Neural progenitor cell (in vitro differentiated cells): Measurements from ENCODE around the gene CCDC142. TPM values are rescaled to one million over a fixed set of nuclear protein-coding genes. Genes with fewer than 3 reads are reported as not detected.
"Not testable (repeated sequence)": the region's sequence is repeated elsewhere in the genome, so short reads cannot be mapped to it uniquely, and the experiment has no call there.

Experiments
- DNase-seq: peaks from one replicate; pipeline ENCODE4 v3.0.0-alpha.2; 2016; ENCODE audit warnings: low spot score
- H2AFZ ChIP-seq: fragments of 200-600 bp; sonication (generic); replicated peaks from 2 replicates; pipeline ENCODE4 v1.6.1; 2016; ENCODE audit warnings: antibody characterized with exemption
- H3F3A ChIP-seq: fragments of 200-600 bp; sonication (generic); 2 replicates; pipeline ENCODE4 v1.6.1; 2016; ENCODE audit warnings: antibody characterized with exemption, low read depth
- H3K27ac ChIP-seq: fragments of 200-600 bp; sonication (generic); 2 replicates; pipeline ENCODE4 v1.5.1; 2016; ENCODE audit warnings: mild to moderate bottlenecking
- H3K27me3 ChIP-seq: fragments of 200-600 bp; sonication (generic); 2 replicates; pipeline ENCODE4 v1.6.1; 2016; ENCODE audit warnings: mild to moderate bottlenecking, moderate library complexity
- H3K36me3 ChIP-seq: fragments of 200-600 bp; sonication (generic); 2 replicates; pipeline ENCODE4 v1.5.1; 2016
- H3K4me1 ChIP-seq: fragments of 200-600 bp; sonication (generic); 2 replicates; pipeline ENCODE4 v1.6.1; 2016; ENCODE audit warnings: mixed run types
- H3K4me2 ChIP-seq: fragments of 200-600 bp; sonication (generic); 2 replicates; pipeline ENCODE4 v1.6.1; 2016
- H3K4me3 ChIP-seq: fragments of 200-600 bp; sonication (generic); 2 replicates; pipeline ENCODE4 v1.5.1; 2016
- H3K79me2 ChIP-seq: fragments of 200-600 bp; sonication (generic); 2 replicates; pipeline ENCODE4 v1.6.1; 2016; ENCODE audit warnings: low read depth
- H3K9ac ChIP-seq: fragments of 200-600 bp; sonication (generic); 2 replicates; pipeline ENCODE4 v1.6.1; 2016
- H3K9me3 ChIP-seq: fragments of 200-600 bp; sonication (generic); 2 replicates; pipeline ENCODE4 v1.5.1; 2016; ENCODE audit warnings: low read depth
- H4K20me1 ChIP-seq: fragments of 200-600 bp; sonication (generic); 2 replicates; pipeline ENCODE4 v1.6.1; 2016; ENCODE audit warnings: low read depth
- H3K27ac Mint-ChIP-seq: 3 replicates; pipeline ENCODE4 v1.8.0; 2021; ENCODE audit warnings: mixed read lengths
- H3K27me3 Mint-ChIP-seq: 2 replicates; pipeline ENCODE4 v1.8.0; 2022; ENCODE audit warnings: low read depth, mild to moderate bottlenecking, inconsistent platforms, moderate library complexity, mixed read lengths; ENCODE audit not compliant: insufficient read depth
- H3K36me3 Mint-ChIP-seq: 3 replicates; pipeline ENCODE4 v1.8.0; 2021; ENCODE audit warnings: mixed read lengths
- H3K4me1 Mint-ChIP-seq: 3 replicates; pipeline ENCODE4 v1.8.0; 2021; ENCODE audit warnings: mixed read lengths
- H3K4me3 Mint-ChIP-seq: 3 replicates; pipeline ENCODE4 v1.8.0; 2021; ENCODE audit warnings: mild to moderate bottlenecking, moderate library complexity, mixed read lengths
- H3K9me3 Mint-ChIP-seq: 3 replicates; pipeline ENCODE4 v1.8.0; 2020; ENCODE audit warnings: mixed read lengths
- CTCF ChIP-seq: fragments of 200-600 bp; sonication (generic); IDR thresholded peaks from 2 replicates; pipeline ENCODE4 v1.5.1; 2017; ENCODE audit warnings: antibody characterized with exemption, mild to moderate bottlenecking
- EZH2 ChIP-seq: fragments of 200-600 bp; sonication (generic); IDR thresholded peaks from 2 replicates; pipeline ENCODE4 v1.6.1; 2017; ENCODE audit warnings: antibody characterized with exemption, mild to moderate bottlenecking, moderate library complexity
- EZH2phosphoT487 ChIP-seq: fragments of 200-600 bp; sonication (generic); IDR thresholded peaks from 2 replicates; pipeline ENCODE4 v1.6.1; 2017; ENCODE audit warnings: antibody characterized with exemption
- total RNA-seq: library from RNA; depleted of rRNA; stranded (reverse); fragments of >200 nt; gene quantifications from 2 replicates; pipeline ENCODE4 v1.2.3, GENCODE V29; 2015; ENCODE audit warnings: low replicate concordance

The CCDC142 gene
- total RNA-seq, 1 donor from 2014 or later: 12.0 TPM

DNA sequence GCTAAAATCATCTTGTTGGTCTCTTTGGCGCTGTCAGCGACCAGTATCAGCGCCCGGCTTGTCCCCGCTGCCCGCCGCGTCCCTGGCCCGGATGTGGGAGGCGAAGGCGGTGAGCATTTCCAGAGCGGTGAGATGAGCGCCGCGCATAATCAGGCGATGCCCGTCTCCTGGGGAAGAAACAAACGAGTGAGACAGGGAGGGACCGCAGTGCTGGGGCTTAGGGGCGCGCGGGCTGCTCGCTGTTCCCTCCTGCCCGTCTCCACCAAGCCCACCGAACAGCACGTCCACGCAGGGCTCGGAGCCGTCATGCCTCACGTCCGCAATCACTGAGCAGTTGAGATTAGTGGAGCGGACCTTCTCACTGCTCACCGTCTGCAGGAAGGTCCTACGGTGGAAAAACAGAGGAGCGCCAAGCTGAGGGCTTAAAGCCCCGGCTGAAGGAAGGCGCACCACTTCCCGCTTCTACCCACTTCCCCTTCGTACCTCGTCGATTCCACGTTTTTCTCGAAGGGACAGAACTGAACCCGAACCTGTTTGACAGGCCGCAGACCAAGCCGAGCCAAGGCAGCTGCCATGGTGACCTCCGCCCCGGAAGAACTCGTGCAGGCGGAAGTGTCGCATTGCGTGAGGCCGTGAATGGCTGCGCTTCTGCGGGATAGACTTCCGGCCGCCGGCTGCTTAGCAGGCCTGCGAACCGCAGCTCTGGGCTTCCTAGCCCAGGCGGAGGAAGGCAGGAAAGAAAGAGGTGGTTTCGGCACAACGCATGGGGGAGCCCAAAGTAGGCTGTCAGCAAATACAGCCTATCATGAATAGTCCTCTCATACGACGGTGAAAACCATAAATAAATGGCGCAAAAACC is 10.5 kb downstream of the CCDC142 start, which contains the start of gene MRPL53:
MRPL53 (minus strand) TSS at position 595 of the 859 bp plus-strand sequence; CDS start at position 575, 20 bp downstream.
- peaks cover 15% of the 10 kb centered on the region for H3K4me1 Mint-ChIP-seq
- H3K9me3 Mint-ChIP-seq: no peaks in the 10 kb centered on the region
- peaks cover 9% of the 10 kb centered on the region for H3K27me3 Mint-ChIP-seq
- TF ChIP-seq EZH2: no peak
- peak; percentile 26 for TF ChIP-seq EZH2phosphoT487
- peaks cover 13% of the 10 kb centered on the region for H3K36me3 Mint-ChIP-seq
- H3K27me3 ChIP-seq: no peaks in the 10 kb centered on the region
- H3K36me3 ChIP-seq: no peaks in the 10 kb centered on the region
- H3K4me3 ChIP-seq: peak within 1 kb of the TSS; percentile 63
- no peaks in the 10 kb centered on the region for H3K9me3 ChIP-seq
- peak within 1 kb of the TSS; percentile 98 for H3K27ac Mint-ChIP-seq
- H3K4me2 ChIP-seq: peak within 1 kb of the TSS; percentile 97
- H3K4me3 Mint-ChIP-seq: peak within 1 kb of the TSS; percentile 97
- H3K4me1 ChIP-seq: peaks cover 11% of the 10 kb centered on the region
- H4K20me1 ChIP-seq: no peaks in the 10 kb centered on the region
- peaks cover 4% of the 10 kb centered on the region for H3K79me2 ChIP-seq
- H3K27ac ChIP-seq: peak within 1 kb of the TSS; percentile 75
- DNase-seq: peak; percentile 96
- peak within 1 kb of the TSS; percentile 74 for H2AFZ ChIP-seq
- H3F3A ChIP-seq: peaks cover 30% of the 10 kb centered on the region
- peak within 1 kb of the TSS; percentile 19 for H3K9ac ChIP-seq

- Histone ChIP-seq H3K4me2 (peak overlapping the region; percentile 97), H3K4me1 (peaks cover 11% of the 10 kb centered on the region), H3K27ac (peak overlapping the region; percentile 75), H3K9me3 (no peaks in the 10 kb centered on the region), H3K9ac (peak overlapping the region; percentile 19), H2AFZ (no peak overlapping the region), H4K20me1 (no peaks in the 10 kb centered on the region), H3F3A (peaks cover 33% of the 10 kb centered on the region), H3K36me3 (no peaks in the 10 kb centered on the region), H3K27me3 (no peaks in the 10 kb centered on the region), H3K79me2 (peaks cover 4% of the 10 kb centered on the region), H3K4me3 (peak overlapping the region; percentile 63)
- H3K27ac Mint-ChIP-seq: peak overlapping the region; percentile 98
- H3K36me3 Mint-ChIP-seq: peaks cover 12% of the 10 kb centered on the region
- H3K4me1 Mint-ChIP-seq: peaks cover 15% of the 10 kb centered on the region
- TF ChIP-seq CTCF (no peak), EZH2phosphoT487 (no peak), EZH2 (no peak)
- peak overlapping the region; percentile 97 for H3K4me3 Mint-ChIP-seq
- H3K9me3 Mint-ChIP-seq: no peaks in the 10 kb centered on the region
- no peak for DNase-seq
- H3K27me3 Mint-ChIP-seq: peaks cover 9% of the 10 kb centered on the region
Observed at GRCh38 chr2:74471332-74472065, 11.3 kb downstream of the CCDC142 start.

DNA sequence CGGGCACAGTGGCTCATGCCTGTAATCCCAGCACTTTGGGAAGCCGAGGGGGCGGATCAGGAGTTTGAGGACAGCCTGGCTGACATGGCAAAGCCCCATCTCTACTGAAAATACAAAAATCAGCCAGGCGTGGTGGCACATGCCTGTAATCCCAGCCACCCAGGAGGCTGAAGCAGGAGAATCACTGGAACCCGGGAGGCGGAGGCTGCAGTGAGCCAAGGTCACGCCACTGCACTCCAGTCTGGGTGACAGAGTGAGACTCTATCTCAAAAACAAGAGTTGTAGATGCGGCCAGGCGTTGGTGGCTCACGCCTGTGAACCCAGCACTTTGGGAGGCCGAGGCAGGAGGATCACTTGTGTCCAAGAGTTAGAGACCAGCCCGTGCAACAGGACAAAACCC is 12.1 kb downstream of the CCDC142 start:
- H3K27me3 Mint-ChIP-seq, H3K27ac Mint-ChIP-seq, H3K9me3 Mint-ChIP-seq, H3K4me3 ChIP-seq, H3K9ac ChIP-seq, H3K4me2 ChIP-seq, H4K20me1 ChIP-seq, H3K27me3 ChIP-seq, DNase-seq, H3K9me3 ChIP-seq, H3K27ac ChIP-seq, H3K79me2 ChIP-seq, H3K36me3 ChIP-seq, H2AFZ ChIP-seq: not testable (repeated sequence)
- H3K4me1 Mint-ChIP-seq: peaks cover 17% of the 10 kb centered on the region
- H3K4me3 Mint-ChIP-seq: peak overlapping the region; percentile 72
- H3K36me3 Mint-ChIP-seq: peaks cover 11% of the 10 kb centered on the region
- Histone ChIP-seq H3K4me1 (peaks cover 11% of the 10 kb centered on the region), H3F3A (peaks cover 33% of the 10 kb centered on the region)

- Mint-ChIP-seq H3K36me3 (peaks cover 12% of the 10 kb centered on the region), H3K27ac (no peak overlapping the region), H3K4me1 (peaks cover 14% of the 10 kb centered on the region), H3K27me3 (peaks cover 10% of the 10 kb centered on the region), H3K9me3 (no peaks in the 10 kb centered on the region), H3K4me3 (peak overlapping the region; percentile 98)
- peak overlapping the region; percentile 68 for H3K9ac ChIP-seq
- peak overlapping the region; percentile 90 for H3K4me2 ChIP-seq
- no peaks in the 10 kb centered on the region for H3K9me3 ChIP-seq
- H3K27ac ChIP-seq: no peak overlapping the region
- peak overlapping the region; percentile 89 for H3K4me3 ChIP-seq
- H3K4me1 ChIP-seq: peaks cover 7% of the 10 kb centered on the region
- TF ChIP-seq EZH2 (no peak), CTCF (no peak), EZH2phosphoT487 (no peak)
- DNase-seq: peak; percentile 23
- H3K27me3 ChIP-seq: no peaks in the 10 kb centered on the region
- no peak overlapping the region for H2AFZ ChIP-seq
- peaks cover 19% of the 10 kb centered on the region for H3K79me2 ChIP-seq
- no peaks in the 10 kb centered on the region for H4K20me1 ChIP-seq
- no peaks in the 10 kb centered on the region for H3K36me3 ChIP-seq
- H3F3A ChIP-seq: peaks cover 28% of the 10 kb centered on the region
Observed at GRCh38 chr2:74464406-74464805, 18.4 kb downstream of the CCDC142 start.
